ENCODE measurements around the gene KLHL42.

KLHL42 gene

DNA sequence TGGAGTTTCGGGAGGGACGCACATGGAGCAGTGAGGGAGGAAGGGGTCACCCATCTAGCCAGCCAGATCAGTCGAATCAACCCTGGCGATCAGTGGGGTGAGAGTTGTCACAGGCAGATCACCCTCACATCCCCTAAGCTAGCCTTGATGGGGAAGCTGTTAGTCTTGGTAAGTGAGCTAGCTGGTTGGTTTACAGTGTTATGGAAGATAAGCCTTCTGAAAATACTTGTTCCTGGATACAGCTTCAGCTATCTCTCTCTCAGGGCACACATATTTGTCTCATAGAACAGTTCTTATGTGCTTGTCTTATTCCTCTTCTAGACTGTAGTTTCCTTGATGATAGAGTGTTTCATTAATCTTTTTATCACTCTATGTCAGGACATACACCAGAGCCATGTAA lies 26.2 kb downstream of the KLHL42 start:
- H3K9ac ChIP-seq (ENCODE audit: low read depth, low read length) = no peak overlapping the region
- no peak overlapping the region for H3K4me3 ChIP-seq (ENCODE audit: low read length)
- H3K27me3 ChIP-seq (ENCODE audit: control insufficient read depth, insufficient read depth, low read length) = peaks cover 2% of the 10 kb centered on the region
- H3K9me3 ChIP-seq (replicated peaks; ENCODE audit: low read length) = no peaks in the 10 kb centered on the region
- H3K4me2 ChIP-seq (ENCODE audit: low read length) = no peak overlapping the region
- H3K36me3 ChIP-seq (ENCODE audit: insufficient read depth, low read length) = peaks cover 2% of the 10 kb centered on the region
- H3K4me1 ChIP-seq (ENCODE audit: control insufficient read depth, insufficient read depth, low read length) = no peaks in the 10 kb centered on the region

DNA sequence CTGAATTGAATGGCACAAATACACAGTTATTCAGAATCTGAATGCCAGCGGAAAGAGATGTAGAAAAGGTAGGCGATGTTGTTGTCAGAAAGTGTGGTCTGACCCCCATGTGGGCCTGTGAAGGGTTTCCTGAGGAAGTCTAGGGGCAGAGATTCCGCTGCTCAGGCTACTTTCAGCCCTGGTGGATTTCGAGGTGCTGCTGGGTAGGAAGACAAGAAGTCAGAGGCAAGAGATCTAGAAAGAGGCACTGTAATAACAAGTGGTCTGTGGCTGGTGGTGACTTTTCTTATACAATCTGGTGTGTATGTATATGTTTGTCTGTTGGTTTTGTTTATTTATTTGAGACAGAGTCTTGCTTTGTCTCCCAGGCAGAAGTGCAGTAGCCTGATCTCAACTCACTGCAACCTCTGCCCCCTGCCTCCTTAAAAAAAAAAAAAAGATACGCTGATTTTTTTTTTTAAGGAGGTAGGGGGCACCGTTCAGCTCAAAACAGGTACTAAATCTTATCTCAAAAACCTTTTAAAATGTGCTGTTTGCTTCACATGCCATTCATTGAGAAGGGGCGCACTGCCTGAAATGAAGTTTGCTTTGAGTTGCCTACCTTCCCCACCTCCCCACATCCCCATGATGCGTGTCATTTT lies 27.1 kb downstream of the KLHL42 start:
- Histone ChIP-seq H3K4me3 (ENCODE audit: low read length) (no peak overlapping the region), H3K4me2 (ENCODE audit: low read length) (no peak overlapping the region), H3K9ac (ENCODE audit: low read depth, low read length) (no peak overlapping the region), H3K9me3 (replicated peaks; ENCODE audit: low read length) (no peaks in the 10 kb centered on the region), H3K4me1 (ENCODE audit: control insufficient read depth, insufficient read depth, low read length) (no peaks in the 10 kb centered on the region), H3K27me3 (ENCODE audit: control insufficient read depth, insufficient read depth, low read length) (peaks cover 5% of the 10 kb centered on the region), H3K36me3 (ENCODE audit: insufficient read depth, low read length) (no peaks in the 10 kb centered on the region)

GRCh38 chr12:27808841-27809240 lies 28.8 kb downstream of the KLHL42 start:
- Histone ChIP-seq H3K4me3 (ENCODE audit: low read length) (no peak overlapping the region), H3K9ac (ENCODE audit: low read depth, low read length) (no peak overlapping the region), H3K27me3 (ENCODE audit: control insufficient read depth, insufficient read depth, low read length) (peaks cover 5% of the 10 kb centered on the region), H3K9me3 (replicated peaks; ENCODE audit: low read length) (no peaks in the 10 kb centered on the region), H3K4me2 (ENCODE audit: low read length) (no peak overlapping the region), H3K36me3 (ENCODE audit: insufficient read depth, low read length) (no peaks in the 10 kb centered on the region), H3K4me1 (ENCODE audit: control insufficient read depth, insufficient read depth, low read length) (no peaks in the 10 kb centered on the region)

- H3K4me2 ChIP-seq (ENCODE audit: low read length) = no peak overlapping the region
- H3K4me3 ChIP-seq (ENCODE audit: low read length) = no peak overlapping the region
- H3K9me3 ChIP-seq (replicated peaks; ENCODE audit: low read length) = no peaks in the 10 kb centered on the region
- no peak overlapping the region for H3K9ac ChIP-seq (ENCODE audit: low read depth, low read length)
- H3K4me1 ChIP-seq (ENCODE audit: control insufficient read depth, insufficient read depth, low read length) = no peaks in the 10 kb centered on the region
- no peaks in the 10 kb centered on the region for H3K36me3 ChIP-seq (ENCODE audit: insufficient read depth, low read length)
- peaks cover 5% of the 10 kb centered on the region for H3K27me3 ChIP-seq (ENCODE audit: control insufficient read depth, insufficient read depth, low read length)
Observed at GRCh38 chr12:27810756-27811155, 30.7 kb downstream of the KLHL42 start.

GRCh38 chr12:27812502-27812901 lies 32.5 kb downstream of the KLHL42 start:
- Histone ChIP-seq H3K9ac (ENCODE audit: low read depth, low read length) (no peak overlapping the region), H3K4me3 (ENCODE audit: low read length) (no peak overlapping the region), H3K4me2 (ENCODE audit: low read length) (no peak overlapping the region), H3K9me3 (replicated peaks; ENCODE audit: low read length) (no peaks in the 10 kb centered on the region), H3K36me3 (ENCODE audit: insufficient read depth, low read length) (no peaks in the 10 kb centered on the region), H3K27me3 (ENCODE audit: control insufficient read depth, insufficient read depth, low read length) (peaks cover 5% of the 10 kb centered on the region), H3K4me1 (ENCODE audit: control insufficient read depth, insufficient read depth, low read length) (no peaks in the 10 kb centered on the region)

DNA sequence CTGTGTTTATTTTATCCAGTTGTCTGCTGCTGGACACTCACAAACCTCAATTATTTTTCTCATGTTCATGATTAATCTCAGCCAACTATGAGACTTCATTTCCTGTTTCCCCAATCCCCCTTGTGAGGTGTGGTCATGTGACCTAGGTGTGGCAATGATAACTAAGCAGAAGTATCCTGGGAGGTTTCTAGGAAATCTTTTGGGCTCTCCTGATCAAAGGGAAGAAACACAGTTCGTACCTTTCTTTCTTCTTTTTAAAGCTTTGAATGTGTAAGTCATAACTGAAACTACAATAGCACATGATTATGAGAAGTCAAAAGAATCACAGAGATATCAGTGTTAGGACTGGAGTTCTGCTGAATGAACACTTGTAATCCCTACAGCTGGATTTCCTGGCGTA lies 34.4 kb downstream of the KLHL42 start:
- Histone ChIP-seq H3K27me3 (ENCODE audit: control insufficient read depth, insufficient read depth, low read length) (peaks cover 5% of the 10 kb centered on the region), H3K9me3 (replicated peaks; ENCODE audit: low read length) (no peaks in the 10 kb centered on the region), H3K36me3 (ENCODE audit: insufficient read depth, low read length) (no peaks in the 10 kb centered on the region), H3K9ac (ENCODE audit: low read depth, low read length) (no peak overlapping the region), H3K4me3 (ENCODE audit: low read length) (no peak overlapping the region), H3K4me1 (ENCODE audit: control insufficient read depth, insufficient read depth, low read length) (peaks cover 5% of the 10 kb centered on the region), H3K4me2 (ENCODE audit: low read length) (no peak overlapping the region)

- Histone ChIP-seq H3K36me3 (ENCODE audit: insufficient read depth, low read length) (no peaks in the 10 kb centered on the region), H3K4me2 (ENCODE audit: low read length) (no peak overlapping the region), H3K4me3 (ENCODE audit: low read length) (no peak overlapping the region), H3K9me3 (replicated peaks; ENCODE audit: low read length) (no peaks in the 10 kb centered on the region), H3K4me1 (ENCODE audit: control insufficient read depth, insufficient read depth, low read length) (peaks cover 5% of the 10 kb centered on the region), H3K9ac (ENCODE audit: low read depth, low read length) (no peak overlapping the region), H3K27me3 (ENCODE audit: control insufficient read depth, insufficient read depth, low read length) (peaks cover 5% of the 10 kb centered on the region)
Observed at GRCh38 chr12:27814851-27815591, 35.0 kb downstream of the KLHL42 start.

GRCh38 chr12:27817766-27818165 lies 37.7 kb downstream of the KLHL42 start:
- no peaks in the 10 kb centered on the region for H3K9me3 ChIP-seq (replicated peaks; ENCODE audit: low read length)
- H3K4me3 ChIP-seq (ENCODE audit: low read length) = no peak overlapping the region
- H3K27me3 ChIP-seq (ENCODE audit: control insufficient read depth, insufficient read depth, low read length) = no peaks in the 10 kb centered on the region
- H3K4me2 ChIP-seq (ENCODE audit: low read length) = no peak overlapping the region
- no peak overlapping the region for H3K9ac ChIP-seq (ENCODE audit: low read depth, low read length)
- no peaks in the 10 kb centered on the region for H3K36me3 ChIP-seq (ENCODE audit: insufficient read depth, low read length)
- peaks cover 19% of the 10 kb centered on the region for H3K4me1 ChIP-seq (ENCODE audit: control insufficient read depth, insufficient read depth, low read length)

DNA sequence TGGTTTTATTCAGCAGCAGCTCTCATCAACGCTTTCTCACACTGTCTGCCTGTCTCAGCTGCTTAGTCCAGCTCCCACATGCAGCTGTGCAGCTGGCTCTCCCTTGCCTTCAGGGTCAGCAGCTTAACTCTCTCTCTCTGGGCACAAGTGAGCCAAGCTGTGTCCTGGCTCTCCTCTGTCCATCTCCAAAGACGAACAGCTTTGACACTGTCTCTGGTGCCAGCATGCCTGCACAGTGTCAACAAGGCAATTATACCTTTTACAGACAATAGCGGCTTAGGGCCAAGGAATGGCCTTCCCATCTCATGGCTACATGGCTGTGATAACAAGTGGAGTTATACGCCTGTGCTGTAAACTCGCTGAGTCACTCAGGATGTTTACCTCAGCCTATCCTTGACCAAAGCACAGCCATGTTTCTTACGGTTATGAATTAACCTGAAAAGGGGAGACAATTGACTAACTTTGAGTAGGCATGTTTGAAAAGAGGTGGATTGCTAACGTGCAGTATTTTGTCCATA lies 38.4 kb downstream of the KLHL42 start:
- no peaks in the 10 kb centered on the region for H3K27me3 ChIP-seq (ENCODE audit: control insufficient read depth, insufficient read depth, low read length)
- H3K4me2 ChIP-seq (ENCODE audit: low read length) = no peak overlapping the region
- H3K4me1 ChIP-seq (ENCODE audit: control insufficient read depth, insufficient read depth, low read length) = peaks cover 19% of the 10 kb centered on the region
- no peak overlapping the region for H3K4me3 ChIP-seq (ENCODE audit: low read length)
- H3K9ac ChIP-seq (ENCODE audit: low read depth, low read length) = no peak overlapping the region
- H3K9me3 ChIP-seq (replicated peaks; ENCODE audit: low read length) = no peaks in the 10 kb centered on the region
- H3K36me3 ChIP-seq (ENCODE audit: insufficient read depth, low read length) = no peaks in the 10 kb centered on the region

- peaks cover 19% of the 10 kb centered on the region for H3K4me1 ChIP-seq (ENCODE audit: control insufficient read depth, insufficient read depth, low read length)
- no peak overlapping the region for H3K4me3 ChIP-seq (ENCODE audit: low read length)
- H3K9ac ChIP-seq (ENCODE audit: low read depth, low read length) = no peak overlapping the region
- H3K9me3 ChIP-seq (replicated peaks; ENCODE audit: low read length) = no peaks in the 10 kb centered on the region
- no peaks in the 10 kb centered on the region for H3K36me3 ChIP-seq (ENCODE audit: insufficient read depth, low read length)
- H3K4me2 ChIP-seq (ENCODE audit: low read length) = no peak overlapping the region
- no peaks in the 10 kb centered on the region for H3K27me3 ChIP-seq (ENCODE audit: control insufficient read depth, insufficient read depth, low read length)
Observed at GRCh38 chr12:27820564-27820963, 40.5 kb downstream of the KLHL42 start.

GRCh38 chr12:27821259-27821973 lies 41.4 kb downstream of the KLHL42 start:
- H3K27me3 ChIP-seq (ENCODE audit: control insufficient read depth, insufficient read depth, low read length) = no peaks in the 10 kb centered on the region
- H3K4me1 ChIP-seq (ENCODE audit: control insufficient read depth, insufficient read depth, low read length) = peaks cover 19% of the 10 kb centered on the region
- peak overlapping the region; percentile 68 for H3K4me2 ChIP-seq (ENCODE audit: low read length)
- H3K4me3 ChIP-seq (ENCODE audit: low read length) = no peak overlapping the region
- H3K9ac ChIP-seq (ENCODE audit: low read depth, low read length) = no peak overlapping the region
- H3K36me3 ChIP-seq (ENCODE audit: insufficient read depth, low read length) = no peaks in the 10 kb centered on the region
- H3K9me3 ChIP-seq (replicated peaks; ENCODE audit: low read length) = no peaks in the 10 kb centered on the region
